ENCODE data around the gene ROR1.

DNA sequence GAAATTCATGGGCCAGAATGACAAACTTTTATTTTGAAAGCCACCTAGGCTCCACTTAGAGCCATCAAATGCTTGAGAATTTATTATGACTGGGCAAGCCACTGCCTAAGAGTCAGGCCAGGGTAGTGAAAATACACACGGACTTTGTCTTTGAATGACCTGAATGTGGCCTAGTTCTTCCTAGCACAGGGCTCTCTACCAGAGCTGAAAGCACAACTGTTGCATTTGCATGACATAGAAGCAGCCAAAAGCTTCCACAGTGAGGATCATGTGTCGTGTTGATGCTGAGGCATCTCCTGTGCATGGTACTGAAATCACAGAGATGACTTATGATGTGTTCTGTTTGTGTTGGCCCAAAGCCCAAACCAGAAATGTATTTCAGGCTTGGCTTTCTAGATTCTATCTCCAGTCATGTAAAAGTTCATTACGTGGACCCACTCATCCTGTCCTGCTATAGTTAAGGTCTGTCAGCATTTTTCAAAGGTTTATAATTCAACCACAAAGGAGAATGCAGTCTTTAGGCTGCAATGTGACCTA is 265.6 kb downstream of the ROR1 start:
- TF ChIP-seq POLR2A (IDR thresholded peaks at IDR 0.05) (no peak), CTCF (IDR thresholded peaks at IDR 0.05) (no peak)

Data from testis (tissue), 2 donors.